GM12891 (cell line): Measurements from ENCODE around the gene TWF2.

Experiments used
- POLR2A ChIP-seq: IDR thresholded peaks from 2 replicates; pipeline ENCODE4 v1.6.1; 2011; ENCODE audit warnings: low read depth, low read length, control low read depth
- POLR2AphosphoS5 ChIP-seq: IDR thresholded peaks from 2 replicates; pipeline ENCODE4 v1.6.1; 2011; ENCODE audit warnings: low read depth, low read length, control low read depth
- SPI1 ChIP-seq: IDR thresholded peaks from 2 replicates; pipeline ENCODE4 v1.6.1; 2011; ENCODE audit warnings: low read depth, low read length, control low read depth

DNA sequence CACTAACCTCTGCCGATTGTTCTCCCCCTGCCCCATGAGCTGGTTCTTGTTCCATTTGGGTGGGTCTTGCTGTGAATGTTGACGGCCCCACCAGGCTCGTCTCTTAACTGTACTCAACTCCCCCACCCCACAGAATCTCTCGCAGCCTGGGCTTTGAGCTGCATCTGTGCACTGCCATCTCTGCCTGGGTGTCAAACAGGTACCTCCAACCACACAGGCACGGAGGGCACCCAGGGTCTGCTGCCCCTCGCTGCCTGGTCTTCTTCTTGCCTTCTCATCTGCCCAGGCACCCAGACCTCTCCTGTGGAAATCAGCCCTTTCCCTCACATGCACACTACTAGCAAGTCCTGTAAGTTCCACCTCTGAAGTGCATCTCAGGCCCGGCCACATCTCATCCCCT, 23.6 kb downstream of the TWF2 start:
- TF ChIP-seq SPI1 (no peak), POLR2A (no peak), POLR2AphosphoS5 (no peak)
